Measurements from ENCODE around the gene DDA1.

The DDA1 gene

DNA sequence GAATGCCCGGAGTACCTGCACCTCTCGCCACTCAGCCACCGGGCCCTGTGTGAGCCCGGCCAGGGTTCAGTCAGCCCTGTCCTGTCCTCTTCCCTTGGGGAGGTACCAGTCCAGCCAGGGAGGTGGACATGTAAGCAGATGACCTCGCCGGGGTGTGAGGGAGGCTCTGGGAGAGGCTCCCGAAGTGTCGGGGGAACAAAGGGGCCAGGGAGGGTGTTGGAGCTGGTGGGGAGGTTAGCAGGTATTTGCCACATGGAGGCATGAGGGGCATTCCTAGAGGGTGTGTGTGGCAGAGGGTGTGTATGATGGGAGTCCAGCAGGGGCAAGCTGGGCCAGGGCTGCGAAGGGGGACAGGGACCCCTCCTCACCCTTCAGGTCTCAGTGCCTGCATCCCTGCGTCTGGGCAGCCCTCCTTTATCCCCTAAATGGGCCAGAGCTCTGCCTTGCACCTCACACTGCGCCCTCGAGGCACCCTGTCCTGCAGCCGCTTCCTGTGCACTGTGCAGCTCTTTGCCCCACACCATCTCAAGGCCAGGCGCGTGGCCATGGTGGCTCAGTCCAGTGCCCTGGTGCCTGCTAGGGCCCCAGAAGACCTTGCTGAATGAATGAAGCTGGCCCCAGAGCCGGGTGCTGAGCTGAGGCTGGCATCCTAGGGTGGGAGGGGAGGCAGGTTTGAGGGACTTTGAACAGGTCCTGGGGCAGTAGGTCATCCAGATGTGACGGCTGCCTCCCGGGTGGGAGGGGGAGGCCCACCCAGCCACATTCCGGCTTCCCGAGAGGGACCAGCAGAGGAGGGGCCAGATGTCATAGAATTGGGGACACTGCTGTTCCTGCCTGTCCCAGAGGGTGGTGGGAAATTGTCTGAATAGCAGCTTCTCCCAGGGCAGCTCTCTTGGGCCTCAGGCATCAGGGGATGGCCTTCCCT lies 3.1 kb downstream of the DDA1 start:
- no peak for DNase-seq

DNA sequence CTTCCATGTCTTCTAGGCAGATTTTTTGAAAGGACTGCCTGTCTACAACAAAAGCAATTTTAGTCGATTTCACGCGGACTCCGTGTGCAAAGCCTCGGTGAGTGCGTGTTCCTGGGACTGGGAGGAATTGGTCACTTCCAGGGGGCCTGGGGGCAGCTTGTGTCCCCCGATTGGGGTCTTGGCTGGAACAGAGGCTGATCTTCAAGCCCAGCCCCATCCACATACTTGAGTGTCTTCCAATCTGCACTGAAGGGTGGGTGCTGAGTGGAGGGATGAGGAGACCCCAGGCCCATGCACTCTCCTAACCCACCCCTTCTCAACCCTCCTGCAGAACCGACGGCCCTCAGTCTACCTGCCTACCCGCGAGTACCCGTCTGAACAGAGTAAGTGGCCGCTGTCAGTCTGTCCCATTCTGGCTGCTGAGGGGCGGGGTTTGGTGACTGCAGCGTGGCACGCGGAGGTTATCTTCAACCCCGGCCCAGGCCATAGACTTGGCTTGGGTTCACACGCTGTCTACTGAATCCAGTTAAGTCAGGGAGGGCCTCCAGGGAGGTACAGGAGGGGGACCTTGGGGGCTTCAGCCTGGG lies 4.7 kb downstream of the DDA1 start:
- DNase-seq, result no peak

GRCh38 chr19:17318966-17319365 lies 9.6 kb downstream of the DDA1 start:
- no peak for DNase-seq

DNA sequence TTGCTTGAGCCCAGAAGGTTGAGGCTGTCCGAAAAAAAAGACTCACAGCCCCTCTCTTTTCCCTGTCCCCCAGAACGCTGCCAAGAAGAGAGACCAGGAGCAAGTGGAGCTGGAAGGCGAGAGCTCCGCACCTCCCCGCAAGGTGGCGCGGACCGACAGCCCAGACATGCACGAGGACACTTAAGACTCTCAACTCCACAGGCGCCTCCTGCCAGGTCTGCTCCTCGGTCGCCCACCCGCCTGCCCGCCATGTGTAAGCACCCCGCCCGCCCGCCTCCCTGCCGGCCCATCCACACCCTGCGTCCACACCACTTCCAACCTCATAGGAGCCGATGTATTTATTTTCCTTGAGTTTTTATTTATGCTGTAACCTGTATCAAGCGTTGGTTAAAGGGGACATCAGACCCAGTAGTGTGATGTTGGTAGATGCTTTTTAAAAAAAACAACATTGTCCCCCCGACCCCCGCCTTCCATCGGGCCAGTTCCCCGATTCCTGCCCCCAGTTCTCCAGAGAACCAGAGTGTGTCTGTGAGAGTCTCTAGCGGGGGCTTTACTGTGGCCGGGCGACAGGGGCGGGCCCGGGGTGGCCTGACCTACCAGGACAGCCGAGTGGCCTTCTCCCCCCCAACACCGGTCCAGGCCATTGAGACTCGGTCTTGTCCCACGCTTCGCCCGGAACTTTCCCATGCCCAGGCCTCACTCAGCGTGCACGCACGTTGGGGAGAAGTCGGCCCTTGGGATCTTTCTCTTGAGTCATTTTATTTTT lies 10.3 kb downstream of the DDA1 start:
- no peak for DNase-seq

- DNase-seq, result no peak
These were observed 11.1 kb downstream of the DDA1 start for GRCh38 chr19:17320435-17320834.

DNA sequence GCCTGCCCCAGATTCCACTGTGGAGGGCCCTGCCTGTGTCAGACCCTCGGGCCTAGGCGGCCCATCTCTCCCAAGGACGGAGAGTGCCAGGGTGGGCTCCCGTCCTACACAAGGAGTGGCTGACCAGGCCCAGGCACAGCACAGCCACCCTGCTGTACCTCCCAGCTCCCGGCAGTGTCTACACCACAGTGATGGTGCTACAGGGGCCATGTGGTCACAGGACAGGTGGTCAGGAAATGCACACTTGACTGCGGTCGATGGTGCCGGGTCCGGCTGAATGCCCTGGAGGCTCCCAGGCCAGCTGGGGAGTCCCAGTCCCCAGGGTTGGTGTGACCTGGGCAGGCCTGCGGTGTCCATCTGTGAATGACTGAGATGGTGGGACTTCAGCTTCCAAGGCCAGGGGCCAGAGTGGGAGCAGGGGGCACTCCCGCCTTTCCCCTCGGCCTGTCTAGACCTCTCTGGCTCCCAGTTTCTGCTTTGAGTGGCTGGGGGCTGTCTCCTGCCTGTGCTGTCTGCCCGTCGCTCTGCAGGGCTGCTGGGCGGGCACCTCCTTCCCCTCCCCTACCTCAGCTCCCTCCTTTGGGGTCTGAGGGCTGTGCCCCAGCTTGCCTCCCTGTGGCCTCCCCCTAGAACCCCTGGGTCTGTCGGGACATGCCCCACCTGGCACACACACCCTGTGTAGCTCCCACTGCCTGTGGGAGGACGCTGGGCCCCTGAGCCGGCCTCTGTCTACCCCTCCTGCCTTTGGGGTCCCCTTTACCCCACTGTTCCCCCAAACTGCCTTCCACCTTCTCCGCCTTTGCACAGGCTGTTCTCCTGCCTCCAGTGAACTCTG lies 12.5 kb downstream of the DDA1 start:
- no peak for DNase-seq

- no peak for DNase-seq
These were observed 13.5 kb downstream of the DDA1 start for GRCh38 chr19:17322854-17323253.

DNA sequence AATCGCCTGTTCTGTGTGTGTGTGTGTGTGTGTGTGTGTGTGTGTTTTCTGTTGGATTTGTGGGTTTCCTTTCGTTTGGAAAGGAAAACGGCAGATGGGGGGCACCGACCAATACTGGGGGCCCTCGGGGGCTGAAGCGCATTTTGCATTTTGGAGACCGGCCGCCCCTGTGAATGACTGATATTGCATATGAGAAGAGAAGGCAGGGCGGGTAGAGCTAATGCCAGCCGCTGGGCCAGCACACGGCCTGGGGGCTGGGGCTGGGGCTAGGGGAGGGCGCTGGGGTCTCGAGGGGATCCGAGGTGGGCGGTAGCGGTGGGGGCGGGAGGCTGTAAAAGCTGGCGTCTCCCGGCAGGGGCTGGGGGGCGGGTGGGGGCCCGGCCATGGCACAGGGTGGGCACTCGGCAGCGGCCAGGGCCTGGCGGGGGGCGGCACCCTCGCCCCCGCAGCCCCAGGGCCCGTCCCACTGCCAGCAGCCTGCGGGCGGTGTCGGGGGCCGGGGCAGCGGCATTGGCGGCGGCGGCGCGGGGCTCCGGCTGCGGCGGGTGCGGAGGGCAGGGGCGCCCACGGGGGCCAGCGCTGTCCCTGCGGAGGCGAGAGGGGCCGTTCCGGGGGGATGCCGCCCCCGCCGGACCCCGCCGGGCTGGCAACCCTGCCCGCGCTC lies 14.1 kb downstream of the DDA1 start:
- DNase-seq, result no peak

DNA sequence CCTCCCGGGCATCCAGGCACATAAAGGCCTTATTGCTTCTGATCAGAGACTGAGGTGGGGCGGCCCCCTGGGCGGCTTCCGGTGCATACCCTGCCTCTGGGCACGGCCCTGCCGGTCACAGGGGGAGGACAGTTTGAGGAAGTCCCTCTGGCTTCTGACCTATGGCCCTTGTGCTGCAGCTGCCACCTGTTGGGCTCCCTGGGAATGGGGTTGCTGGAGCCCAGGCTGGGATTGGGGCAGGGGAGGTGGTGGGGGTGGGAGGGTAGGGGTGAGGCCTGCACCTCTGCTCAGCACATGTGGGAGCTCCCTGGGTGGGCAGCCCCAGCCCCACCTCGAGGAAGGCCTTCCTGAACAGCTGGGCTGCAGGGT lies 14.6 kb downstream of the DDA1 start:
- DNase-seq, result no peak

DNA sequence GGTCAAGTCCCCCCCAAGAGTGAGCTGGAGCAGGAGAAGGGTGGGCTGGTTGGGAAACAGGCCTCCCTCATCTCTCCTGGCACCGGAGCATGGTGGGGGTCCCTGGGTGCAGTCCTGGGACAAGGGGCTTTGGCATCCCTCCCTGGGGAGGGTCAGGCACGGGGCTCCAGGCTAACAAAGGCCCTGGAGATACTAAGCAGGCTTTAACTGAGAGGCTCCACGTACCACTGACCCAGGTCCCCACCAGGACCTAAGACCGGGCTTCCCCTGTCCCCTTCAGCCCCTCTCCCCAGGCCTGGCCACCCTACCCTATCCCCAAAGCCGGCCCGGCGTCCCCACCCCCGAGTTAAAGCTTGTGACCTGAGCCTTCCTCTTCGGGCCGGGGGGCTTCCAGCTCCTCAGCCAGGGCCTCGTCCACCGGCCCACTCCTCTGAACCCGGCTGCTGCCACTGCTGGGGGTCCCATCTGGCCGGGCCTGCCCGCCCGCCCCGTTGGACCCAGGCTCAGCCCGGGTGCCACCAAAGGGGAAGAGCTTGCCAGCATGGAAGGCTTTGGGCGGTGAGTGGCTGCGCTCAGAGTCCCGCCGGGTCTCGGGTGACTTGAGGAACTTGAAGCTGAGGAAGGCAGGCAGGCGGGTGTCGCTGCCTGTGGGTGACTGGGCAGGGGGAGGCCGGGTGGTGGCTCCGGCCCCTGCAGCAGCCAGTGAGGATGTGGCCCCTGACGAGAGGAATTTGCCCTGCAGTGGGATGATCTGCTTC lies 15.2 kb downstream of the DDA1 start:
- no peak for DNase-seq

DNA sequence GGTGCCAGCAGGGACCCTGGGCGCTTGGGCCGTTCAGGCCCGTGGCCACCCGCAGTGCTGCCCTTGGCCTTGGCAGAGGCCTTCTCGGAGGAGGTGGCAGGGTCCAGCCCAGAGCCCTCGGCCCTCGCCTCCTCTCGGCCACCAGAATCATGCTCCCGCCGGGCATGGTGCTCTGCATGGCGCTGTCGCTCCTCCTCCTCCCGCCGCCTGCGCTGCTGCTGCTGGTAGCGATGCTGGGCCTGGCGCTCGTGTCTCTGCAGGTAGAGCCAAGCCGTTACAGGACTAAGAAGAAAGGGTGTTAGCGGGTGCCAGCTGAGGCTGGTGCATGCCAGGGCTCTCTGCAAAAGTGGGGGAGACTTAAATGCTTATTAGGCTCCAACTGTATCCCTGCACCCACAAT lies 15.8 kb downstream of the DDA1 start:
- no peak for DNase-seq

DNA sequence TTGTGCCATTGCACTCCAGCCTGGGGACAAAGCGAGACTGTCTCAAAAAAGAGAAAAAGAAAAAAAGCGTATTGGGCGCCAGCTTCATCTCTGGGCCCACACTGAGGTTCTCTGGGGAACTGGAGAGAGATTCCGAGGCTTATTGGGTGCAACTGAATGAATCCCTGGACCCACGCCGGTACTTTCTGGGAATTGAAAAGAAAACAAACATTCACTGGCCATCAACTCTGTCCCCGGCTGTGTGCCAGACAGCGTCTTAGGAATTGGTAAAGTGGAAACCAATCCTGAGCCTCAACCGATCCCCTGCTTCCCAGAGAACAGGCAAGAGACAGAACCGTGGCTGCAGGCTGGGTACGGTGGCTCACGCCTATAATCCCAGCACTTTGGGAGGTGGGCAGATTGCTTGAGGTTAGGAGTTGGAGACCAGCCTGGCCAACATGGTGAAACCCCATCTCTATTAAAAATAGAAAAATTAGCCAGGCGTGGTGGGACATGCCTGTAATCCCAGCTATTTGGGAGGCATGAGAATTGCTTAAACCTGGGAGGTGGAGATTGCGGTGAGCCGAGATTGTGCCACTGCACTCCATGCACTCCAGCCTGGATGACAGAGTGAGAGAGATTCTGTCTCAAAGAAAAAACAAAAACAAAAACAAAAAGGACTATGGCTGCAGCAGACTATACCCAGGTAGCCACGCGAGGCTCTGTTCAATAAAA lies 16.7 kb downstream of the DDA1 start:
- DNase-seq, result no peak

GRCh38 chr19:17326595-17326966 lies 17.2 kb downstream of the DDA1 start:
- no peak for DNase-seq

DNA sequence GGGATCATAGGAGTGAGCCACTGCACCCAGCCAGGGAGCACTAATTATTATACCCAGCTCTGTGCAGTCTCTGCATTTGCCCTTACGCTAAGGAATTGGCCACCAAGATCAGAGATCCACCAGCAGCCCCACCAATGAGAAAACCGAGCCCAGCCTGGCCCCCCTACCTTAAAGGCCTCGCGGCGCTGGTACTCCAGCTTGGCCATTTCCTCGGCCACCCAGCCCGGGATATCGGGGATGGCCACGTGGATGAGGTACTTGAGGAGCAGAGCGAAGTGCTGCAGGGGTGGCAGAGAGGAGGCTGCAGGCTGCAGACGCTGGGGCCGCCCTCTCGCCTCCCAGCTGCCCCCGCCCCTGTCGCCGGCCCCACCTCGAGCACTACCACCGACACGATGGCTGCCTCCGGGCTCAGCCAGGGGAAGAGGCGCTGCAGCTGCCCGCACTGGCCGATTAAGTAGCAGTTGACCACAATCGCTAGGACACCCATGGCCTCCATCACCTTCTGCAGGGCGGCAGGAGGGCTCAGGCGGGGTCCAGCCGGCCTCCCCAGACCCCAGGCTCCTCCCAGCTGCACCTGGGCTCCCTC lies 17.8 kb downstream of the DDA1 start:
- DNase-seq, result no peak

GRCh38 chr19:17327654-17328516 lies 18.5 kb downstream of the DDA1 start:
- peak; percentile 70 for DNase-seq

- DNase-seq, result peak; percentile 61
These were observed 19.4 kb downstream of the DDA1 start for GRCh38 chr19:17328517-17329365.

DNA sequence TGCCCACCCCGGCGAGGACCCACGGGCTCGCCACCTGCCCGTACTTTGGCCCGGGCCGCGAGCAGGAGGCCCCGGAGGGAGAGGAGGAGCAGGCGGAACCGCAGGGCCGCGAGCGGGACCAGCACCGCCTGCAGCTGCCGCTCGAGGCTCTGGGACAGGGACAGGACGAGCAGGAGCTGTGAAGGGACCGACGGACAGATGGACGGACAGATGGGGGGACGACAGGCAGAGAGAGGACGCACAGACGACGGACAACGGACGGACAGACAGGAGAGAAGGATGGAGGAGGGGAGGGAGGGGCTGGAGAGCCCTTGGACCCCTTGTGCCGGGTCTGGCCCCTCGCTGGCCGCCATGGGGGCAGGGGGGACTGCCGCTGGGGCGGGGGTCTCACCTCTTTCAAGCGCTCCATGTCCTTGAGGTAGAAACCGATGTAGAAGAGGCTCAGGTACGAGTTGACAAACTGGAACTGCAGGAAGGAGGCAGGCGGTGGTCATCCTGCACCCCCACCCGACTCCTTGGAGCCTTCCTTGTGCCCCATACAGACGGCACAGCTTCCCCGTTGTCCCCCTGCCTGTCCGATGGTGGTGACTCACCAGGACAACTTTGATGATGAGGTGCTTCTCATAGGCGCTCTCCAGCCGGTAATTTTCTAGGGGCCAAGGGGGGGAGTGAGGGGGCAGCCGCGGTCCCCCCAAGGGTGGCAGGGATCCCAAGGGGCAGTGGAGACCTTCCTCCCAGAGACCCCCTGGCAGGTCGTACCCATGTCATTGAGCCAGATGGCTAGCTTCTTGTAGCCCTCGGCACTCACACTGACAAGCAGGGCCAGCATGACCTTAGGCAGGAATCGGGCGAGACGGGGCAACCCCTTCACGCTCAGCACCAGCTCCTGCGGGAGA lies 20.3 kb downstream of the DDA1 start:
- DNase-seq, result no peak

Measured in activated T-cell treated with anti-CD3 and anti-CD28 coated beads, Interleukin-2, amount 50 U/mL, for 1 hour (primary cell).